Aorta (tissue), 5 donors: ENCODE data around the gene TRIM21. TPM values are rescaled to one million over a fixed set of nuclear protein-coding genes. Genes with fewer than 3 reads are reported as not detected.
"Not testable (repeated sequence)": the region's sequence is repeated elsewhere in the genome, so short reads cannot be mapped to it uniquely, and the experiment has no call there.

ENCODE experiments used
- ATAC-seq: fragments of 200-7000 bp; cut with Tn5 transposase; one replicate; pipeline ENCODE4 v1.9.1; 2022; ENCODE audit warnings: moderate library complexity; ENCODE audit not compliant: low FRiP score
- DNase-seq, 2 donors: peaks; one replicate each; pipeline ENCODE4 v3.0.0-alpha.2; 2020
- H3K27ac ChIP-seq, 2 donors: one replicate each; pipeline ENCODE4 v1.5.1; 2013; ENCODE audit warnings: low read length in 2 of 2, mild to moderate bottlenecking in 2 of 2, moderate library complexity in 2 of 2, control low read depth in 1 of 2, inconsistent platforms in 1 of 2, low read depth in 1 of 2
- H3K27me3 ChIP-seq, 2 donors: one replicate each; pipeline ENCODE4 v1.6.1; 2013; ENCODE audit warnings: control low read depth in 1 of 2, low read length in 1 of 2, mild to moderate bottlenecking in 1 of 2, moderate library complexity in 1 of 2; ENCODE audit not compliant: insufficient read depth in 2 of 2, control insufficient read depth in 1 of 2
- H3K36me3 ChIP-seq, 2 donors: one replicate each; pipeline ENCODE4 v1.6.1; 2013; ENCODE audit warnings: control low read depth in 1 of 2, low read length in 1 of 2, mild to moderate bottlenecking in 1 of 2; ENCODE audit not compliant: insufficient read depth in 2 of 2, control insufficient read depth in 1 of 2
- H3K4me1 ChIP-seq, 2 donors: one replicate each; pipeline ENCODE4 v1.6.1; 2013; ENCODE audit warnings: low read length in 2 of 2, control low read depth in 1 of 2, mild to moderate bottlenecking in 1 of 2, moderate library complexity in 1 of 2; ENCODE audit not compliant: insufficient read depth in 2 of 2, control insufficient read depth in 1 of 2
- H3K4me3 ChIP-seq, 2 donors: one replicate each; pipeline ENCODE4 v1.5.1; 2013; ENCODE audit warnings: low read length in 2 of 2, control low read depth in 1 of 2, mild to moderate bottlenecking in 1 of 2
- H3K9me3 ChIP-seq: one replicate; pipeline ENCODE4 v1.6.1; 2013; ENCODE audit warnings: mild to moderate bottlenecking, low read length; ENCODE audit not compliant: control insufficient read depth
- WGBS, 2 donors: extraction: QIAGEN DNeasy Blood & Tissue Kit; methylation state at CpG; one replicate each; pipeline ENCODE4 v1.1.7; 2013; 5-methylcytosine and 5-hydroxymethylcytosine counted together
- intact Hi-C, 2 donors: fragments of 100-400 bp; cut with DNase I; formaldehyde crosslinking; loops; one replicate each; pipeline versions ENCODE4 v1.14.2 to v1.15.0; 2022
- long read RNA-seq, 2 donors: library from polyadenylated mRNA; unstranded; transcript quantifications; one replicate each; pipeline ENCODE4 v2.0.0, GENCODE V29; 2020 to 2021
- polyA plus RNA-seq, 2 donors: library from polyadenylated mRNA; stranded (reverse); fragments of 200-250 nt; gene quantifications; one replicate each; pipeline ENCODE4 v1.2.3, GENCODE V29; 2013
- total RNA-seq, 2 donors: library from RNA; stranded (reverse); fragmentation: NEBNext Ultra II Directional; extraction: Animal tissue kit (Norgen Biotek cat#: 25700); gene quantifications; one replicate each; pipeline ENCODE4 v1.2.1, GENCODE V29; 2021
- donor health status: healthy with polysubstance abuse.
- donor health status: Bipolar disorder and iron deficiency.
- donor health status: DM: no; HTN: no; CAD: no.
- donor health status: DM: no; HTN: no; CAD: no.
- donor health status: DM: yes; HTN: yes; CAD: no.

The TRIM21 gene
- total RNA-seq (10 to 100 TPM; 15.8 to 20.7 TPM), polyA plus RNA-seq (10 to 100 TPM; 13.4 to 16.0 TPM)
- long read RNA-seq, donor 1, transcript TRIM21-201 (7 exons, 1,924 nt): major isoform, 46 of 52 reads
- long read RNA-seq, donor 1, partial matches to known transcripts: 2 of 52 reads
- long read RNA-seq, donor 1, other reads (novel, unspliced or antisense): 4 of 52 reads
- long read RNA-seq, donor 2, transcript TRIM21-201 (7 exons, 1,924 nt): major isoform, 10 of 13 reads
- long read RNA-seq, donor 2, partial matches to known transcripts: 0 of 13 reads
- long read RNA-seq, donor 2, other reads (novel, unspliced or antisense): 3 of 13 reads

- peak within 1 kb of the TSS in 1 of 2 donors; percentile 29 for H3K27ac ChIP-seq
- H3K36me3 ChIP-seq: peaks cover 0 to 8% of the 10 kb centered on the region in 2 donors
- DNase-seq: peak; percentile 90 to 92
- no peaks in the 10 kb centered on the region for H3K4me1 ChIP-seq
- 1 to 2% methylated on average over 13 of the region's 13 CpGs for WGBS, 2 donors
- H3K4me3 ChIP-seq: peak within 1 kb of the TSS; percentile 75 to 95
- H3K27me3 ChIP-seq: no peaks in the 10 kb centered on the region
- ATAC-seq: peak; percentile 99
- H3K9me3 ChIP-seq: no peaks in the 10 kb centered on the region
- intact Hi-C loops: loop anchor here (5.0 to 10.0 kb wide), 2 partner anchors 206 to 211 kb away; partner anchors contain the start of gene TRIM68 (in 1 of the 2)
These were observed at the start of gene TRIM21 for GRCh38 chr11:4393209-4393857. Gene TRIM21, minus strand, starts transcription at chr11:4393702. Its CDS starts 3,293 bp downstream, at chr11:4390409.

GRCh38 chr11:4441515-4441914 is 48.0 kb upstream of the TRIM21 start:
- no peak overlapping the region for H3K4me3 ChIP-seq
- no peaks in the 10 kb centered on the region for H3K27me3 ChIP-seq
- no peak overlapping the region for H3K27ac ChIP-seq
- H3K9me3 ChIP-seq: no peaks in the 10 kb centered on the region
- H3K4me1 ChIP-seq: no peaks in the 10 kb centered on the region
- intact Hi-C loops: no loop called here
- WGBS, 2 donors: 85 to 92% methylated on average over 3 of the region's 3 CpGs
- ATAC-seq: no peak
- DNase-seq: no peak
- no peaks in the 10 kb centered on the region for H3K36me3 ChIP-seq

- no peak overlapping the region for H3K27ac ChIP-seq
- no peaks in the 10 kb centered on the region for H3K27me3 ChIP-seq
- peaks cover 0 to 1% of the 10 kb centered on the region in 2 donors for H3K4me1 ChIP-seq
- ATAC-seq: no peak
- intact Hi-C loops: no loop called here
- H3K4me3 ChIP-seq: no peak overlapping the region
- H3K36me3 ChIP-seq: no peaks in the 10 kb centered on the region
- 69 to 80% methylated on average over 1 of the region's 1 CpG for WGBS, 2 donors
- no peak for DNase-seq
- no peaks in the 10 kb centered on the region for H3K9me3 ChIP-seq
These were observed 42.9 kb upstream of the TRIM21 start for GRCh38 chr11:4436411-4436810.

- peaks cover 0 to 1% of the 10 kb centered on the region in 2 donors for H3K4me1 ChIP-seq
- no peak overlapping the region for H3K4me3 ChIP-seq
- intact Hi-C loops: no loop called here
- DNase-seq (no peak), ATAC-seq (no peak)
- 53 to 64% methylated on average over 2 of the region's 2 CpGs for WGBS, 2 donors
- no peak overlapping the region for H3K27ac ChIP-seq
- H3K9me3 ChIP-seq: no peaks in the 10 kb centered on the region
- H3K36me3 ChIP-seq: no peaks in the 10 kb centered on the region
- peaks cover 0 to 1% of the 10 kb centered on the region in 2 donors for H3K27me3 ChIP-seq
These were observed 40.4 kb upstream of the TRIM21 start for GRCh38 chr11:4433856-4434255.

GRCh38 chr11:4430051-4430450 is 36.5 kb upstream of the TRIM21 start:
- peaks cover 0 to 1% of the 10 kb centered on the region in 2 donors for H3K27me3 ChIP-seq
- H3K27ac ChIP-seq: no peak overlapping the region
- no peak for ATAC-seq
- no peaks in the 10 kb centered on the region for H3K36me3 ChIP-seq
- H3K4me1 ChIP-seq: peaks cover 0 to 1% of the 10 kb centered on the region in 2 donors
- no peak for DNase-seq
- 61 to 64% methylated on average over 4 of the region's 4 CpGs for WGBS, 2 donors
- intact Hi-C loops: no loop called here
- no peaks in the 10 kb centered on the region for H3K9me3 ChIP-seq
- no peak overlapping the region for H3K4me3 ChIP-seq

- H3K27ac ChIP-seq: no peak overlapping the region
- ATAC-seq (no peak), DNase-seq (no peak)
- intact Hi-C loops: no loop called here
- H3K27me3 ChIP-seq: no peaks in the 10 kb centered on the region
- H3K9me3 ChIP-seq: no peaks in the 10 kb centered on the region
- no peaks in the 10 kb centered on the region for H3K36me3 ChIP-seq
- WGBS, 2 donors: 72 to 80% methylated on average over 8 of the region's 8 CpGs
- no peaks in the 10 kb centered on the region for H3K4me1 ChIP-seq
- H3K4me3 ChIP-seq: no peak overlapping the region
These were observed 24.9 kb upstream of the TRIM21 start for GRCh38 chr11:4418403-4418802.

- 52 to 69% methylated on average over 1 of the region's 1 CpG for WGBS, 2 donors
- intact Hi-C loops: no loop called here
- H3K36me3 ChIP-seq: no peaks in the 10 kb centered on the region
- no peak overlapping the region for H3K4me3 ChIP-seq
- H3K9me3 ChIP-seq: no peaks in the 10 kb centered on the region
- no peaks in the 10 kb centered on the region for H3K27me3 ChIP-seq
- DNase-seq: no peak
- H3K27ac ChIP-seq: no peak overlapping the region
- ATAC-seq: no peak
- H3K4me1 ChIP-seq: no peaks in the 10 kb centered on the region
These were observed 23.3 kb upstream of the TRIM21 start for GRCh38 chr11:4416816-4417215.

- DNase-seq (no peak), ATAC-seq (no peak)
- Histone ChIP-seq H3K4me1 (no peaks in the 10 kb centered on the region), H3K36me3 (no peaks in the 10 kb centered on the region), H3K27ac (no peak overlapping the region), H3K9me3 (no peaks in the 10 kb centered on the region), H3K4me3 (no peak overlapping the region), H3K27me3 (no peaks in the 10 kb centered on the region)
- intact Hi-C loops: no loop called here
- WGBS, 2 donors: 57 to 59% methylated on average over 1 of the region's 1 CpG
These were observed 22.8 kb upstream of the TRIM21 start for GRCh38 chr11:4416306-4416705.

- H3K4me1 ChIP-seq, H3K27me3 ChIP-seq, H3K4me3 ChIP-seq, H3K9me3 ChIP-seq, H3K36me3 ChIP-seq, H3K27ac ChIP-seq, ATAC-seq, intact Hi-C loops, DNase-seq: not testable (repeated sequence)
- WGBS, 2 donors: 82 to 88% methylated on average over 2 to 6 of the region's 6 CpGs
These were observed 12.7 kb upstream of the TRIM21 start for GRCh38 chr11:4406206-4406605.
